GM18511 (cell line): ENCODE results near the gene NAB2.
"Not testable (repeated sequence)": the region's sequence is repeated elsewhere in the genome, so short reads cannot be mapped to it uniquely, and the experiment has no call there.

ENCODE experiments used
- ATAC-seq: cut with Tn5 transposase; IDR thresholded peaks from one replicate; pipeline ENCODE4 v1.9.1; 2021; ENCODE audit warnings: mild to moderate bottlenecking, moderate library complexity; ENCODE audit not compliant: unreplicated experiment

The NAB2 gene

GRCh38 chr12:57110104-57111030, 21.5 kb downstream of the NAB2 start:
- ATAC-seq = peak; percentile 56

DNA sequence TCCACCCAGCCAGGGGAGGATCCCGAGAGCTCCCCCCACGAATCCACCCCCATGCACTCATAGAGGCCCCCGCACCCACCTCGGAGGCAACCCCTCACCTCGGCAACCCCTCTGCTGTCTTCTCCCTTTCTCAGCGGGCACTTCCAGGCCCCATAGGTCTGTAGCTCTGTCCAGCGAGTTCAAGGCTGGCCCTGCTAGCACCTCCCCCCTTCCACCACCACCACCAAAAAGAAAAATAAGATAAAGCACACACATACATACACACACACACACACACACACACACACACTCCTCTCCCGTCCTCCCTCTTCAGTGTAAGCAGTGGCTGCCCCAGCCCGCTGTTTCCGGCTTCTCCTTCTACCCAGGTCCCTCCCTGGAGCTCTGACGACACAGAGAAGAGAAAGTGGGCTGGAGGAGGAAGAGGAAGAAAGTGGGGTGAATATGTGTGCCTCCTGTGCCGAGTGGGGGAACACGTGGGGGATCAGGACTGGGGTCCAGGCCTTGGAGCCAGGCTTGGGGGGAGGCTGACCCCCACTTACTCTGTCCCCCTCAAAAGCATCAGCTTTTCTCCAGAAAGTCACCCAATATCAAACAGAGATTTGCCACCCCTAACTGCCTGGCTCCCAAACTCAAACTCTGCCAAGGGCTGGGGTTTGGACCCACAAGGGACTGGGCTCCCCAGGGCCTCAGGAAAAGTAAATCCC, 22.3 kb downstream of the NAB2 start, which contains the start of gene STAT6:
Gene STAT6, minus strand, starts transcription at position 332 of the 704 bp plus-strand sequence. CDS start 3,084 bp downstream, outside the sequence.
- ATAC-seq = peak; percentile 62

GRCh38 chr12:57112492-57113294, 23.8 kb downstream of the NAB2 start:
- ATAC-seq = peak; percentile 55

DNA sequence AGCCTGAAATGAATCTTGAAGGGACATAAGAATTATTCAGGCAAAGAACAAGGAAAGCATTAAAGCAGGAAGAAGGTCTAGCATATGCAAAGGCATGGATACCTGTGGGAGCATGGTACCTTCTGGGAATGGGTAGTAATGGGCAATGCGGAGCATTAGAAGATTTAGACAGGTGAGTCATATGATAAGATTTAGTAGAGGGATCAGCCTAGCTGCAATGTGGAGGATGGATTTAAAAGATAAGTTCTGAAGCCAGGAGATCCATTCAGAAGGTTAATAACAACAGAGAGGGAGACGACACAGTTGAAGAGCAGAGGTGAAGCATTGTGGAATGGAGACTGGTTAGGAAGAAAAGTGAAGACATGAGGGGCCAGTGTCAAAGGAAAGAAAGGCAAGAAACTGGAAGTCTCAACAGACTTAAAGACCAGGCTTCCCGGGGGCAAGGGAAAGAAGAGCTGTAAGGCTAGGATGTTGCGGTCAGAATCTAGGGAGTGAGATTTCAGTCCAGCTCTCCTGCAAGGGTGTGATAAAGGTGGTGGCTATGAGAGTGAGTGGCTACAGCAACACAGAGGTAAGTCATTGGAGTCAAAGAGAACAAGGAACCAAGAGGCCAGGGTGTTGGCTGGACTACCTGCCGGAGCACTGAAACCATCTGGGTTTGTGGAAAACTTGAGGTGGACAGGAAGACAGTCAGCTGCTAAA, 27.8 kb downstream of the NAB2 start:
- no peak for ATAC-seq

DNA sequence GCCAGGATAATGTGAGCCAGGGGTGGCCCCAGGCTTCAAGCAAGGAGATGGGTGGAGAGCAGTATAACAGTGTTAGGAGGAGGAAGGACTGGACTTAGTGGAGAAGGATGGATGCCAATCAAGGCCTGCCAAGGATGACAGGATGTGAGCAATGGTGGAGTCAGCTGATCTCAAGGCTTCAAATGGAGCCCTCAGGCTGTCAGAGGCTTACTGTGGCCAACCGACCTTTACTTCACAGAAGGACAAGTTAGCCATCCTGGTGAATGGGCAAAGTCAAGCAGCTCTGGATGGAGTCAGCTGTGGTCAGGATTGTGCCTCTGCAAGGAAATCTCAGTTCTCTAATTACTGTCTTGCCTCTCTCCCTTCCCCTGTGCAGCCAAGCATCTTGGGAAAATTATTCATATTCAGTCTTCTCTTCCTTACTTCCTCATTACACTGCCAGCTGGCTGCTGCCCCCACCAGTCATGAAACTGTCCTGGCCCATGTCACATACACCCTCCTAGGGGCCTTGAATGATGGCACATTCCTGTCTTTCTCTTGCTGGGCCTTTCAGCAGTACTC, 29.9 kb downstream of the NAB2 start:
- peak; percentile 55 for ATAC-seq

DNA sequence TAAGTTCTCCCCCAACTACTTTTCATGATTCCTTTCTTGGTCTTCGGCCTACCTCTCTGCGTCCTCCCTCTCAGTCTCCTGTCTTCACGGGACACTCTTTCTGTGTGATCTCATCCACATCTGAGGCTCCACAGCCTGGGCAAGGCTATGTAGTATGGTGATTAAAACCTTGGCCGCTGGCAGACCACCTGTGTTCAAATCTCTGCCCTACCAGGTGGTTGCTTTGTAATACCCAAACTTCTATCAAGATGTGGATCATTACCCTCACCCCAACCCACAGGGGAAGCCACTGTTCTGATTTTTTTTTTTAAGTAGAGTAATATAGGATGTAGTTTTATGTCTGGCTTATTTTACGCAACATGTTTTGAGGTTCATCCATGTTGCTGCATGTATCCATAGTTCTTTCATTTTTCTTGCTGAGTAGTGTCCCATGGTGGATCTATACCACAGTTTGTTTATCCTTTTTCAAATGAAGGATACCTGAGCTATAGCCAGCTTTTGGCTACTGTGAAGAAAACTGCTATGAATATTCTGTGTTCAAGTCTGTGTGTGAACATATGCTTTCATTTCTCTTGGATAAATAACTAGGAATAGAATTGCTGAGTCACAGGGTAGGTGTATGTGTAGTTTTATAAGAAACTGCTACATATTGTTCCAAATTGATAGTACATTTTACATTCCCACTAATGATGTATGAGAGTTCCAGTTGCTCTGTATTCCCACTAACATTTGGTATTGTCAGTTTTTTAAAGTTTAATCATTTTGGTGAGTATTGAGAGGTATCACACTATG, 30.6 kb downstream of the NAB2 start:
- peak; percentile 24 for ATAC-seq

- not testable (repeated sequence) for ATAC-seq
Observed at GRCh38 chr12:57120718-57121117, 31.8 kb downstream of the NAB2 start.

DNA sequence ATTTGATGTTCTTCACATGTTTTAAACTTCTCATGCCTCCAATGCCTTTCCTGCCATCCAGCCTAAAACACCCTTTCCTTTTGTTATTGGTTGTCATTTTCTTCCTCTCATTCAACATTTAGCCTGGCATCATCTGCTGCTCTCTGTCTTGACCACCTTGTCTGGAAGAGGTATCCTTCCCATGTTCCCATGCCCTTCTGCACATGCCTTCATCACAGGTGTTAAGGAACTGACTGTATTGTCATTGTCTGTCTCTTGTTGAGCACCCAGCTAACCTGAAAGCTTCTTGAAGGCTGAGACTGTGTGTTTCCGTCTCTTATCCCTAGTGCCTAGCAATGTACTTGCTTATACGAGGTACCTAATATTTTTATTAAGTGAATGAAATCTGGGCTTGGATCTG, 34.9 kb downstream of the NAB2 start:
- ATAC-seq = no peak

DNA sequence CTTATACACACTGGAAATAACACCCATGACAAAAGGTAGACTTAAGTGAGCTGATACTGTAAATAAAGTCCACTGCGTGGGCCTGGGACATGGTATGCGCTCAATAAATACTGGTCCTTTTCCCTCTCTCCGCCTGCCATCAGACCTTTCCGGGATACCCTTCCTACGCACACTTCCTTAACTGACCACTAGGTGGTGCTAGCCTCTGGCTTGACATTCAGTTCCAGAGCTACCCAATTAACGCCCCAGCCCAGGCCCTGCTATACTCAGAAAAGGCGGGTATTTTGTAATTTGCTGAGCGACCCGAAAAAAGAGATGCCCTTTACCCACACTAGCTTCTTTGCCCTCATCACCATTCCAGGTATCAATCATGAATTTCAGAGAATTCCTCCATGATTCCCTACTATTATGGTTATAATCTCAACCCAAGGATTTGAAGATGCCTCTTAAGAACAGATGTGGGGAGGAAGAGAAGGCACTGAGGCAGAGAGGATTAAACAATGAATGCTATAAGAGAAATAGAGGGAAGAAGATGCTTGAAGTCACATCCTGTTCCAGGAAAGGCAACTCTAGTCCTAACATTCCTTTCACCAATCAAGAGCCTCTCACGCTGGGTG, 35.5 kb downstream of the NAB2 start:
- no peak for ATAC-seq

DNA sequence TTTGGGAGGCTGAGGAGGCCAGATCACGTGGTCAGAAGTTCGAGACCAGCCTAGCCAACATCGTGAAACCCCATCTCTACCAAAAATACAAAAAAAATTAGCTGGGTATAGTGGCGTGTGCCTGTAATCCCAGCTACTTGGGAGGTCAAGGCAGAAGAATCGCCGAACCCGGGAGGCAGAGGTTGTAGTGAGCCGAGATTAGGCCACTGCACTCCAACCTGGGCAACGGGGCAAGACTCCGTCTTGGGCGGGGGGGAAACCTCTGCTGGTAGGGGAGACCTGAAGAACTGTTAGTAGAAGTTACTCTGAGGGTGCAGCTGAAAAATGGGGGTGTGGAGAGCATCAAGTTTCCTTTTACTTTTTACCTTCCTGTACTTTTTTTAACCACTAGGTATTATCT, 37.1 kb downstream of the NAB2 start:
- no peak for ATAC-seq

- ATAC-seq = no peak
Observed at GRCh38 chr12:57126561-57126960, 37.6 kb downstream of the NAB2 start.

GRCh38 chr12:57127101-57127725, 38.3 kb downstream of the NAB2 start:
- ATAC-seq = peak; percentile 68

GRCh38 chr12:57127726-57128518, 39.0 kb downstream of the NAB2 start, which contains the start of gene LRP1:
Gene LRP1, plus strand, starts transcription at chr12:57128483. Its CDS starts 482 bp downstream, at chr12:57128965.
- peak; percentile 42 for ATAC-seq

- no peak for ATAC-seq
Observed at GRCh38 chr12:57128519-57129247, 39.8 kb downstream of the NAB2 start.

DNA sequence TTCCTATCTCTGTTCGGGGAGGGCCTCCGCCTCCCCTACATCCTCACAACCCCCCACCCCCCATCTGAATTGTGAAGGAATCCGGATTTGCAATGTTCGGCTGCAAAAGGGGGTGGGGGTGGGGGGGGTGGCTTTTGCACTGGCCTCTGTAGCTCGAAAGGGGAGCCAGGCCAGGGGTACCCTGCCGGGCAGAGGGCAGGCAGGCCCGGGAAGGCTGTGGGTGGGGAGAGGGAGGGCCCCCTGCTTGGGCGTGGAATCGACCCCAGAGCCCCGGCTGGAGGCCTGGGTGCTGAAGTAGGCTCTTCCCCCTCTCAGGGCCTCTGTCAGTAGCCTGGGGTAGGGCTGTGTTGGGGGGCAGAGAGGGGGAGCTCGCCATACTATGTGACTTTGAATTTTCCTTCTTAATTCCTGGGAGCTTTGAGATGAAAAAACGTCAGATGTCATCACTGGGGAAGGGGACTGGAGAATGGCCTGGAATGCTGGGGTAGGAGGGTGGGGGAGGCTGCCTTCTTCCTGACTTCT, 40.5 kb downstream of the NAB2 start:
- ATAC-seq = no peak

- no peak for ATAC-seq
Observed at GRCh38 chr12:57129889-57130288, 41.0 kb downstream of the NAB2 start.

GRCh38 chr12:57130941-57131340, 42.0 kb downstream of the NAB2 start:
- ATAC-seq = no peak
